A673 (cell line): ENCODE measurements around the gene ITCH.

Experiments
- CTCF ChIP-seq: fragments of 300-800, 200-600 bp; sonication (generic); conservative IDR thresholded peaks from 2 replicates; pipeline ENCODE4 v1.5.1; 2017; ENCODE audit warnings: low read depth, mild to moderate bottlenecking, antibody characterized with exemption, low read length, moderate library complexity, mixed read lengths
- EZH2 ChIP-seq: fragments of 200-600 bp; sonication (generic); IDR thresholded peaks from 2 replicates; pipeline ENCODE4 v1.6.1; 2017; ENCODE audit warnings: borderline replicate concordance, low read depth, mild to moderate bottlenecking, mixed read lengths, antibody characterized with exemption, low read length; ENCODE audit not compliant: poor library complexity, severe bottlenecking

GRCh38 chr20:34515484-34516246 is 152.6 kb downstream of the ITCH start:
- TF ChIP-seq CTCF (no peak), EZH2 (no peak)
